ENCODE data around the gene DYNC2H1.
"Not testable (repeated sequence)": the region's sequence is repeated elsewhere in the genome, so short reads cannot be mapped to it uniquely, and the experiment has no call there.

DYNC2H1 gene

DNA sequence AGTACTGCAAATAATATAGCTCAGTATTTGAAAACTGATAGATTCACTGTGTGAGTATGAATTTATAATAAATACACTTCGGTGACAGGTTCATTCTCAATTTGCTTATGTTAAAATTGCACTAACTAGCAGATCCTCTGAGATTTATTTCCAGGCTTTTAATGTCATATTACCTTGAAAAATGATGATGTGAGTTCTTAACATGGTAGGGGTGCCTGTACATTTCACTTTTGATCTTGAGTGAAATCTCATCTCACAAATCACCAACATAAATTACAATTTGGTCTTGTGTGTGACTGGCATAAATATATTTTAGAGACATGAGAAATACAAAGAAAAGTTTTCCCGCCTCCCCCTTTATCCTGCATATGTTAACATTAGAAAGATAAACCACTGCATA, 240.4 kb downstream of the DYNC2H1 start:
- no peak for DNase-seq (ENCODE audit: low read depth, low spot score)
- no peak overlapping the region for H3K4me3 ChIP-seq (ENCODE audit: low read length)

DNA sequence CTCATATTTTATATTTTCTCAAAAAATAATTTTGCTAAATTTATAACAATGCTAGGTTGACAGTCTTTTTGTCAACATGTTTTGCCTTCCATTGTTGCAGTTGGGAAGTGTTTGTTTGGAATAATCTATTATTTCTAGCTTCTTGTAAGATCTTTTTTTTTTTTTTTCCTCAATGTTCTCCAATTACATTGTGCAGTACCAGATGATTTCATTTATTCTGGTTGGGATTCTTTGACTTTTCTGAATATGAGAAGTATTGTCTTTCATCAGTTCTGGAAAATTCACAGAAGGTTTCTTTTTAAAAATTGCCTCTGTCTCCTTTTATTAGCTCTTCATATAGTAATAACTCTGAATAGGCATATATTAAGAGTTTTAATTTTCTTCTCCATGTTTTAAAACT, 245.4 kb downstream of the DYNC2H1 start:
- no peak for DNase-seq (ENCODE audit: low read depth, low spot score)
- H3K4me3 ChIP-seq (ENCODE audit: low read length), result no peak overlapping the region

DNA sequence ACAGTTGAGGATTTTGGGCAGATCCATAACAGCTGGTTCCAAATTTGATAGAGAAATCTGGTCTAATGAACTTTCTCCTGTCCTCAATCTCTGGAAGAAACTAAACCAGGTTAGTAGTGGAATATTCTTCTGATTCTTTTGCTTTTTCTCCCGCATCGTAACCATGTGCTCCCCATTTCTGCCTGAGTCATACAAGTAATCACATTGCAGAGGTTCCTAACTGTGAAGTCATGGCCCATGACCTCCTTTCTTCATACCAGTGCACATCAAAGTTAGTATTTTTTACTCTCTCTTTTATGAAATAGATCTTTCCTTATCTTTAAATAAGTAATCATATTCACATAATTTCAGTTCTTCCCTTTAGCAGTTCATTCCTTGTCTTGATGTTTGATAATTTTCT, 249.0 kb downstream of the DYNC2H1 start:
- H3K4me3 ChIP-seq (ENCODE audit: low read length), result no peak overlapping the region
- no peak for DNase-seq (ENCODE audit: low read depth, low spot score)

DNA sequence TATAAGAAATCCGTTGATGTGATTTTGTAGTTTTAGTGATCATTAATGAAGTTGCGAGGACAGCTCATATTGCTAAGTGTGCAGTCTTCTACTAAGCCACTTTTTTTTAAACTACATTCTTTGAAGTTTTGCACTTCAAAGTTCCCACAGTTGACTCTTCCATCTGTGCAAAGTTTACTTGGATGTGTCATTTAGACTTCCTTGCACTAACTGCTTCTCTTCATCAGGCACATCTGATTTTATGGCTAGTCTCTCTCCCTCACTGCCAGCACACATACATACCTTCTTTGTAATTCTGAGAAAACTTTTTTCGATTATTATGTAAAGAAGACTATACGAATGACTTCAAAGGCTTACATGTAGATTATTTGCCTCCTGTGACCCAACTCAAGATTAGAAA, 250.0 kb downstream of the DYNC2H1 start:
- DNase-seq (ENCODE audit: low read depth, low spot score), result peak; percentile 18
- no peak overlapping the region for H3K4me3 ChIP-seq (ENCODE audit: low read length)

DNA sequence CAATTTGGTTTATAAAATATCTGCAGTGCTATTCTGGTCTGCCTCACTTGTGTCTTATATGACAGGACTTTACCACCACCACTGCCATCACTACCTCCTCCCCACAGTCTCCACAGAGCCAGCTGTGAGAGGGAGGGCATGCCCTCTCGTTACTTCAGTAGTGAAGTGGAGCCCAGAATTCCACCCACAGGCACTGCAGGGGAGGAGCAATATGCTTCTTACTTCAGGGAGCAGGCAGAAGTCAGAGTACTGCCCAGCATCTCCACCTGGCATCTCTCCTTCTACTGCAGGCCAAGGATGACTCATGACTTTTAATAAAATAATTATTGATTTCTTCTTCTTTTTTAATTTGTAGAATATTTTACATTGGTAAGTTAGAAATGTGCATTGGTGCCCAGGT, 255.5 kb downstream of the DYNC2H1 start:
- DNase-seq (ENCODE audit: low read depth, low spot score), result no peak
- no peak overlapping the region for H3K4me3 ChIP-seq (ENCODE audit: low read length)

DNA sequence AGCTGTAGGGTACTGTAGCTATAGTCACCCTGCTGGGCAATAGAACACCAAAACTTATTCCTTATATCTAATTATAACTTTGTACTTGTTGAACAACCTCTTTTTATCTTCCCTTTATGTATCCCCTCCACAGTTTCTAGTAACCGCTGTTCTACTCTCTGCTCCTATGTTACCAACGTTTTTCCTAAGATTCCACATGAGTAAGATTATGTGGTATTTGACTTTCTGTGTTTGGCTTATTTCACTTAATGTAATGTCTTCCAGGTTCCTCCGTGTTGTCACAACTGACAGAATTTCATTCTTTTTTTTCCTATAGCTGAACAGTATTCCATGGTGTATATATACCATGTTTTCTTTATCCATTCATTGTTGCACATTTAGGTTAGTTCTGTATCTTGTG, 258.4 kb downstream of the DYNC2H1 start:
- DNase-seq (ENCODE audit: low read depth, low spot score), result no peak

DNA sequence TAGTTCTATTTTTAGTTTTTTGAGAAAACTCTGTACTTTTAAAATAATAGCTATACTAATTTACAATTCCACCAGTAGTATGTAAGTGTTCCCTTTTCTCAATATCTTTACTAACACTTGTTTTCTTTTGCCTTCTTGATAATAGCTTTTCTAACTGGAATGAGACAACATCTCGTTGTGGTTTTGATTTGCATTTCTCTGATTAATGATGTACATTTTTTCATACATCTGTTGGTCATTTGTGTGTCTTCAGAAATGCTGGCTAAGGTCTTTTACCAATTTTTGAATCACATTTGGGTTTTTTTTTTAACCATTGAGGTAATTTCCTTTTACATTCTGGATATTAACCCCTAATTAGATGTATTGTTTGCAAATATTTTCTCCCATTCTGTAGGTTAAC, 258.9 kb downstream of the DYNC2H1 start:
- H3K4me3 ChIP-seq (ENCODE audit: low read length), result no peak overlapping the region
- DNase-seq (ENCODE audit: low read depth, low spot score), result no peak

More for the DNA sequence above, 258.4 kb downstream of the DYNC2H1 start:
- H3K4me3 ChIP-seq (ENCODE audit: low read length), result no peak overlapping the region

DNA sequence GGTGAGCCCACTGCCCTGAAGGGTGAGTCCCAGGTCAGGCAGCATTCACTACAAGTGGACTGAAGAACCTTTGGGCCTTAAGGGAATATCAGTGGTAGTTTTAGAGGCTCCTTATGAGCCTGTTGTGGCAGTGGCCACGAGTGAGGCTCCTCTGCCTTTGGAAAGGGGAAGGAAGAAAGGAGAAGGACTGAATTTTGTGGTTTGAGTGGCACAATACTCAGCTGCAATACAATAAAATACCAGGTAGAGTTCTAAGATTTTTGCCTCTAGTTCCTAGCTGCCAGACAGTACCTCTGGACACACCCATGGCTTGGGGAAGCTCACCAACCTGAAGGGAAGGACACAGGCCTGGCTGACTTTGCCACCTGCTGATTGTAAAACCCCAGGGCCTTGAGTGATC, 260.9 kb downstream of the DYNC2H1 start:
- no peak overlapping the region for H3K4me3 ChIP-seq (ENCODE audit: low read length)
- DNase-seq (ENCODE audit: low read depth, low spot score), result no peak

DNA sequence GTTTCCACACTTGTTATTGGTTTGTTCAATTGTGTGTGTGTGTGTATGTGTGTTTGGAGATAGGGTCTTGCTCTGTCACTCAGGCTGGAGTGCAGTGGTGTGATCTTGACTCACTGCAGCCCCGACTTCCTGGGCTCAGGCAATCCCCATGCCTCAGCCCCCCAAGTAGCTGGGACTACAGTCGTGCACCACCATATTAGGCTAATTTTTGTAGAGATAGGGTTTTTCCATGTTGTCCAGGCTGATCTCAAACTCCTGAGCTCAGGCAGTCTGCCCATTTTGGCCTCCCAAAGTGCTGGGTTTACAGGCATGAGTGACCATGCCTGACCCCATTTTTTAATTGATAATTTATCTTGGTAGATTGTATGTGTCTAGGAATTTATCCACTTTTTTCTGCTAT, 263.7 kb downstream of the DYNC2H1 start:
- DNase-seq (ENCODE audit: low read depth, low spot score), result no peak

DNA sequence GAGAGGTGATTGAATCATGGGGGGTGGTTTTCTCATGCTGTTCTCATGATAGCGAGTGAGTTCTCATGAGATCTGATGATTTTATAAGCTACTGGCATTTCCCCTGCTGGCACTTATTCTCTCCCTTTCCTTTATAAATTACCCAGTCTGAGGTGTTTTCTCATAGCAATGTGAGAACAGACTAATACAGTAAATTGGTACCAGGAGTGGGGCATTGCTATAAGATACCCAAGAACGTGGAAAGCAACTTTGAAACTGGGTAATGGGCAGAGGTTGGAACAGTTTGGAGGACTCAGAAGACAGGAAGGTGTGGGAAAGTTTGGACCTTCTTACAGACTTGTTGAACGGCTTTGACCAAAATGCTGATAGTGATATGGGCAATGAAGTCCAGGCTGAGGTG, 265.0 kb downstream of the DYNC2H1 start:
- DNase-seq (ENCODE audit: low read depth, low spot score); H3K4me3 ChIP-seq (ENCODE audit: low read length): not testable (repeated sequence)

More for the DNA sequence above, 263.7 kb downstream of the DYNC2H1 start:
- no peak overlapping the region for H3K4me3 ChIP-seq (ENCODE audit: low read length)

DNA sequence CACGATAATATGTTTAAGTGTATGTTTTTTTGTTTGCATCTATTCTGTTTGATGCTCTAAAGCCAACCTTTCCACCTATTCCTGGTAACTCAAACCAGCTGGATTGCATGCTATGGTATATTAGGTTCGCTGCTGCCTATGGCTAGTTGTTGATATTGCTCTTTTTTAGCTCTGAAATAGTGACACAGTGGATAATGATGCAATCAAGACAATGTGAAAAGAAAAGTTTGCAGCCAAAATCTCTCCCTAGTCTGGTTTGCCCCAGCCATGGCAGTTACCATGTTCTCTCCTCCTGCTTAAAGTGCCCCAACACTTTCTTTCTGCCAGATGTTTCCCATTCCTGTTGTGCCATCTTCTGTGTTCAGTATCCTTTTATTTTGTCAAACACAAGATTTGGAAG, 269.7 kb downstream of the DYNC2H1 start:
- no peak for DNase-seq (ENCODE audit: low read depth, low spot score)
- no peak overlapping the region for H3K4me3 ChIP-seq (ENCODE audit: low read length)

DNA sequence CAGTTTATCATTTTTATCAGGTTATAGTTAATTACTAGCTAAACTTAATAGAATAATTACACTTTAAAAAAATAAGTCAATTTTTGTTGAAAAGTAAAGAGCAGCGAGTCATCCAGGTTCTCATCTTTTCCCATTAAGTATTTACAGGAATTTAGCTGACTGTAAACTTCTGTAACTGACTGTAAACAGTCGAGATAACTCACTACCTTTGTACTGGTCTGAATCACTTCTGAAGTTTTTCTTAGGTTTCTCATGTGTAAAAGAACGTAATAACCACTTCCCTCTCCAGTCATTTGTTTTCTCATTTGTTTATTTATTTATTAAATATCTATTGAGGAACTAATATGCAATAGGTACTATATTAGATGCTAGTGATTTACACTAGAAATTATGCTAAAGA, 270.8 kb downstream of the DYNC2H1 start:
- DNase-seq (ENCODE audit: low read depth, low spot score), result no peak
- no peak overlapping the region for H3K4me3 ChIP-seq (ENCODE audit: low read length)

DNA sequence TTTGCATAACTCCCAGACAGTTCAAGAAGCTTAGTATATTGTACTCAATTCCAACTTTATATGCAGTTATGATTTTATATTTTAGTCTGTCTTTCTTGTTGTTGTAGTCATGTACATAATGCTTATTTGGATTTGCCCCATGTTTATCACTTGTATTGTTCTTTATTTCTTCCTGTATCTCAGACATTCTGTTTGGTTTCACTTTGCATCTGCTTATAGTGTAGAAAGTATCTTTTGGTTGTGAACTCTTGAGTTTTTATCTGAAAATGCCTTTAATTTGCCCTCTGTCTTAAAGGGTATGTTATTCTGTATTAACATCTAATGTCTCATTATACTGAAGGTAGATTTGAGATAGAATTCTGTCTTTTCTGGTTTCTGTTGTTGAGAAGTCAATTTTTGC, 275.4 kb downstream of the DYNC2H1 start:
- DNase-seq (ENCODE audit: low read depth, low spot score), result no peak
- H3K4me3 ChIP-seq (ENCODE audit: low read length), result no peak overlapping the region

DNA sequence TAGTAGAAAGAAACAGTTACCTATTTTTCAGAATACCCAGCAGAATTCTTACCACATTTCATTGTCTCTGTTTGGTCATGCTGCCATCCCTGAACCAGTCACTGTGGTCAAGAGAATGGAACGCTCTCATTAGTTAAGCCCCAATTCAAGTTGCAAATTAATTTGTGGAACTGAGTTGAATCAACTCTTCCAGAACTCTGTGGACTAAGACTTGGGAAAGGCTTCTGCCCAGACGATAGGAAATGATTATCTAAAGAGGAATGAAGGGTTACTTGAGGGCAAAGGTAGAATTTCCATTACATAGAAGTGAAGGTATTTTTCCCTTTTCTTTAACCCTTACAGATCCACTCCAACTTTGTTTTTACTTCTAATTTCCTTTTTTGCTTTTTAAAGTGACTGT, 286.4 kb downstream of the DYNC2H1 start:
- no peak for DNase-seq (ENCODE audit: low read depth, low spot score)
- no peak overlapping the region for H3K4me3 ChIP-seq (ENCODE audit: low read length)

DNA sequence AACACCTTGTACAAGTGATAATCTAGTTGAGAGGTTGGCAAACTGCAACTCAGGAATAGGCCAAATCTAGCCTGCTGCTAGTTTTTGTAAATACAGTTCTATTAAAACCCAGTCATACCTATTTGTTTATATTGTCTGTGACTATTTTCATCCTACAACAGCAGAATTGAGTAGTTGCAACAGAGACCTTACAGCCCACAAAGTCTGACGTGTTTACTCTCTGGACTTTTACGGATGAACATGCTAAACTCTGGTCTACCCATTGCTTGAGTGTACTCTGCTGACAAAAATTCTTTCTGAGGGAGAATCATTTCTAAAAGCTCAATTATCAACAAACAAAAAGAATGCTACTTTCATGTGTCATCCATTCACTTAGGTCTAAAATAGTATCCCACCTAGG, 287.0 kb downstream of the DYNC2H1 start:
- no peak overlapping the region for H3K4me3 ChIP-seq (ENCODE audit: low read length)
- no peak for DNase-seq (ENCODE audit: low read depth, low spot score)

DNA sequence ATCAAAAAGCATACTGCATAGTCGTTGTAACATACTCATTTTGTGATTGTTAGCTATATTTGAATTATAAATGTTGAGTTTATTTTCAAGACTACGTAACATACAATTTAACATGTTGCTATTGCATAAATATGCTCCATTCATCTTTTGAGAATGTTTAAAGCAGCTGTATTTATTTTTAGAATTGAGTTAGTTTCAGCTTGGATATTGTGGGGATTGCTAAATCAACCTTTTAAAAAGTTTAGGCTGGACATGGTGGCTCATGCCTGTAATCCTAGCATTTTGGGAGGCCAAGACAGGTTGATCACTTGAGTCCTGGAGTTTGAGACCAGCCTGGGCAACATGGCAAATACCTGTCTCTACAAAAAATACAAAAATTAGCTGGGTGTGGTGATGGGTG, 288.1 kb downstream of the DYNC2H1 start:
- DNase-seq (ENCODE audit: low read depth, low spot score), result no peak
- H3K4me3 ChIP-seq (ENCODE audit: low read length), result no peak overlapping the region

DNA sequence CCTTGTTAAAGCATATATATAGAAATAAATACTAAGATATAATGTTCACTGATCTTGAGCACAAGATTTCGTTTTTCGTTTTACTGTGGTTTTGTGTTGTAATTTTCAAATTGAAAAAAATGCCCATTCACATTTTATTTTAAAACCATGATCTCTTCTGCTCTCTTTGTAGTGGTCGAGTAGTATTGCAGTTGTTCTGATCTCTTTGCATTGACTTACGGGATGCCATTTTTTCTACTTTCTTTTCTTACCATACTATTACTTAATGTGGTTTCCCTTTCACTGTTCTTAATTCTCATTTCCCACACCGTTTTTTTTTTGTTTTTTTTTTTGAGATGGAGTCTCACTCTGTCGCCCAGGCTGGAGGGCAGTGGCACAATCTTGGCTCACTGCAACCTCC, 289.6 kb downstream of the DYNC2H1 start:
- DNase-seq (ENCODE audit: low read depth, low spot score), result peak; percentile 79

DNA sequence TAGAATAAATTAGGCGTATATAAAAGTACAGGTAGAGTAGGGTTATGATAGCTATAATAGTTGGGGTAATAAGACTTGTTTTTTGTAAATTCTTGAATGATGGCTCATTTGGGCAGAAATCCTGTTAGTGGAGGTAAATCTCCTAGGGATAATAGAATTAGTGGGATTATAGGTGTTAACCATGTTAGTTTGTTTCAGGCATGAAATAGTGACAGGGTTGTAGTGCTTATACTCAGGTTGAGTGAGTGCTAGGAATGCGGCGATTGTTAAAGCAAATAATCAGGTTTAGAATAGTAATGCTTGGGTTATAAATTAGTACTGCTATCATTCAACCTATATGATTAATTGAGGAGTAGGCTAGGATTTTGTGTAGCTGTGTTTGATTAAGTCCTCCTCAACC, 297.1 kb downstream of the DYNC2H1 start:
- DNase-seq (ENCODE audit: low read depth, low spot score), result no peak
- no peak overlapping the region for H3K4me3 ChIP-seq (ENCODE audit: low read length)

More for the DNA sequence above, 289.6 kb downstream of the DYNC2H1 start:
- no peak overlapping the region for H3K4me3 ChIP-seq (ENCODE audit: low read length)

DNA sequence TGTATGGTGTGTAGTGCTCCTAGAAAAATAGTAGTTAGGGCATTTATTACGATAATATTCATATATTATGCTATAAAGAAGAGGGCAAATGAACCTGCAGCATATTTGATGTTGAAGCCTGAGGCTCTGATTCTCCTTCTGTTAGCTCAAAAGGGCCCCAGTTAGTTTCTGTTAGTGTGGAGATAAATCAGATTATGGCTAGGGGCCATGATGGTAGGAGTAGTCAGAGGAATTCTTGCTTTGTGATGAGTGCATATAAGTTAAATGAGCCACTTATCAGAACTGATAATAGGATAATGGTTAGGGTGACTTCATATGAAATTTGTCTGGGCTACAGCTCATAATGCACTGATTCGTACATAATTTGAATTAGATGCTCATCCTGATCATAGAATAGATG, 298.4 kb downstream of the DYNC2H1 start:
- no peak overlapping the region for H3K4me3 ChIP-seq (ENCODE audit: low read length)
- no peak for DNase-seq (ENCODE audit: low read depth, low spot score)

DNA sequence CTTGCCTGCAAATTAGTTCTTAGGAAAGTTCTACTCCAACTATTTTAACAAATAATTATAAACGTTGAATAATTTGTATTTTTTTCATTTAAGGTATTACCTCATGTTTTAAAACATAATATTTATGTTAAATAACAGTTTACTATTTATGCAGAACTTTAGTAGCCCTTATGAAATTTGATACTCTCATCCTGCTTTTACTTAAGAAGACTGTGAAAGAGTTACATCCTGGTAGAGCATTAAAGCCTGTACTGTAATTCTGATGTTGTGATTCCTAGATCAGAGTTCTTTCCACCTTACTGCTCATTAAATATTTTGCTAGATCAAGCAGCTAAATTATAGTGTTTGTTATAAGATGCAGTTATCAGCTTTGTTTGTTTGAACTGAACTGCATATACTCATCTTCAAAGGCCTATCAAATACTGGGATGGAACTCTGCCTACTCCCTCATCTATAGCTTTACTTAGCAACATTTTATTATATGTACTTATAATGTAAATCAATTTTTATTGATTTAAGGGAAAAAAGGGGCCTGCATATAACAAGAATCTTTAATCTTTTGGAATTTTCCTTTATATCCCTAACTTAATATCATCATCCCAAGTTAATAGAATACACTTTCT, 304.2 kb downstream of the DYNC2H1 start:
- no peak overlapping the region for H3K4me3 ChIP-seq (ENCODE audit: low read length)
- no peak for DNase-seq (ENCODE audit: low read depth, low spot score)

DNA sequence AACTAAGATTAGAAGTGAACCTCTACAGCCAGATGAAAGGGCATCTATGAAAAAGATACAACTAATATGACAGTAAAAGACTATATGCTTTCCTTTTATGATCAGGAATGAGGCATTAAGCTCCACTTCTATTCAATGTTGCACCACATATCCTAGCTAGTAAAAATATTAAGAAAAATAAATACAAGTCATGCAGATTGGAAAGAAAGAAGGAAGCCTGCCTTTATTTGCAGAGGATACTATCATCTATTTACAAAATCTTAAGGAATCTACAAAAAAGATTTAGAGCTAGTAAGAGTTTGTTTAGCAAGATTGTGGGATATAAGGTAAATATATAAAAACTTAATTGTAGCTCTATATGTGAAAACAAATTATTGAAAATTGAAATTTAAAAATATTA, 308.8 kb downstream of the DYNC2H1 start:
- no peak for DNase-seq (ENCODE audit: low read depth, low spot score)

DNA sequence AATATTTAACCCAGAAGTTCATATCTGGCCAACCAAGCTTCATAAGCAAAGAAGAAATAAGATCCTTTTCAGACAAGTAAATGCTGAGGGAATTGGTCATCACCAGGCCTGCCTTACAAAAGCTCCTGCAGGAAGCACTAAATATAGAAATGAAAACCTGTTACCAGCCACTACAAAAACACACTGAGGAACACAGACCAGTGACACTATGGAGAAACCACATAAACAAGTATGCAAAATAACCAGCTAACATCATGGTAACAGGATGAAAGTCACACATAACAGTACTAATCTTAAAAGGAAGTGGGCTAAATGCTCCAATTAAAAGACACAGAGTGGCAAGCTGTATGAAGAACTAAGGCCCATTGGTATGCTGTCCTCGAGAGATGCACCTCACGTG, 311.4 kb downstream of the DYNC2H1 start:
- peak; percentile 61 for DNase-seq (ENCODE audit: low read depth, low spot score)
- no peak overlapping the region for H3K4me3 ChIP-seq (ENCODE audit: low read length)

More for the DNA sequence above, 308.8 kb downstream of the DYNC2H1 start:
- no peak overlapping the region for H3K4me3 ChIP-seq (ENCODE audit: low read length)

Measured in Jurkat, Clone E6-1 (cell line).